MM.1S (cell line): ENCODE data around the gene PLEKHH2.

Experiments
- CTCF ChIP-seq: fragments of 300-600 bp; sonication (generic); IDR thresholded peaks from 2 replicates; pipeline ENCODE4 v1.5.1; 2016; ENCODE audit warnings: antibody characterized with exemption, low read length, mixed read lengths
- EZH2 ChIP-seq: fragments of 300-600 bp; sonication (generic); optimal IDR thresholded peaks from 2 replicates; pipeline ENCODE3; 2017; ENCODE audit warnings: low read depth, mild to moderate bottlenecking, antibody characterized with exemption, low read length, mixed read lengths
- EZH2phosphoT487 ChIP-seq: fragments of 300-600 bp; sonication (generic); IDR thresholded peaks from 2 replicates; pipeline ENCODE4 v1.6.1; 2018; ENCODE audit warnings: antibody characterized with exemption, low read length

- TF ChIP-seq CTCF: no peak
- no peak for TF ChIP-seq EZH2phosphoT487
- TF ChIP-seq EZH2: no peak
These were observed 173.4 kb downstream of the PLEKHH2 start for GRCh38 chr2:43810452-43810851.
